Lung (tissue), 12 donors: ENCODE results near the gene RGS10. TPM values are rescaled to one million over a fixed set of nuclear protein-coding genes. Genes with fewer than 3 reads are reported as not detected.

Source experiments
- ATAC-seq: fragments of 200-7000 bp; cut with Tn5 transposase; one replicate; pipeline ENCODE4 v1.9.1; 2020; ENCODE audit warnings: moderate number of reproducible peaks; ENCODE audit not compliant: insufficient read depth, low FRiP score
- DNase-seq, 3 donors: peaks; one replicate each; pipeline ENCODE4 v3.0.0-alpha.2; 2013 to 2017
- H3K27ac ChIP-seq, 2 donors: one replicate each; pipeline ENCODE4 v1.5.1; 2013; ENCODE audit warnings: mild to moderate bottlenecking in 2 of 2, moderate library complexity in 2 of 2, control low read depth in 1 of 2, inconsistent platforms in 1 of 2, low read depth in 1 of 2, low read length in 1 of 2
- H3K27me3 ChIP-seq, 3 donors: one replicate each; pipeline ENCODE4 v1.5.1; 2013; ENCODE audit warnings: low read length in 2 of 3; ENCODE audit not compliant: control insufficient read depth in 3 of 3, insufficient read depth in 3 of 3
- H3K36me3 ChIP-seq, 4 donors: one replicate each; pipeline ENCODE4 v1.5.1; 2013; ENCODE audit warnings: low read length in 4 of 4, mild to moderate bottlenecking in 1 of 4, moderate library complexity in 1 of 4; ENCODE audit not compliant: control insufficient read depth in 4 of 4, insufficient read depth in 4 of 4
- H3K4me1 ChIP-seq, 5 donors: one replicate each; pipeline ENCODE4 v1.5.1; 2013; ENCODE audit warnings: low read length in 5 of 5, mild to moderate bottlenecking in 2 of 5, moderate library complexity in 1 of 5; ENCODE audit not compliant: control insufficient read depth in 5 of 5, insufficient read depth in 5 of 5
- H3K4me3 ChIP-seq: one replicate; pipeline ENCODE4 v1.5.1; 2013; ENCODE audit warnings: mild to moderate bottlenecking, control low read depth, moderate library complexity
- H3K9ac ChIP-seq, 2 donors: one replicate each; pipeline ENCODE4 v1.5.1; 2013; ENCODE audit warnings: low read length in 2 of 2, control low read depth in 1 of 2; ENCODE audit not compliant: insufficient read depth in 1 of 2
- H3K9me3 ChIP-seq, 4 donors: one replicate each; pipeline ENCODE4 v1.5.1; 2013; ENCODE audit warnings: low read length in 3 of 4, mild to moderate bottlenecking in 1 of 4, moderate library complexity in 1 of 4; ENCODE audit not compliant: control insufficient read depth in 4 of 4, insufficient read depth in 3 of 4
- CTCF ChIP-seq: IDR thresholded peaks from 2 replicates; pipeline ENCODE4 v1.5.1; 2012; ENCODE audit warnings: mild to moderate bottlenecking; ENCODE audit errors: control extremely low read depth, extremely low read depth
- WGBS, 2 donors: extraction: QIAGEN DNeasy Blood & Tissue Kit; methylation state at CpG; one replicate each; pipeline ENCODE4 v1.1.7; 2013; 5-methylcytosine and 5-hydroxymethylcytosine counted together
- polyA plus RNA-seq, 2 donors: library from polyadenylated mRNA; stranded (reverse); fragments of 200-250 nt; gene quantifications; one replicate each; pipeline ENCODE4 v1.2.1, GENCODE V29; 2013
- total RNA-seq, 2 donors: library from RNA; depleted of rRNA in 1 of 2; stranded (reverse); fragments of >200 nt in 1 of 2; gene quantifications; one replicate each; pipeline ENCODE4 v1.2.1, GENCODE V29; 2014 to 2021
- donor health status: control.
- donor health status: control.
- donor health status: Bipolar disorder and iron deficiency.
- donor health status: healthy.
- donor health status: DM: yes; HTN: yes; CAD: no.

Gene RGS10
- total and polyA plus RNA-seq, 4 donors: 17.0 to 43.4 (median 29.8) TPM

- ATAC-seq (no peak), DNase-seq (no peak)
- WGBS, 2 donors: 77 to 84% methylated on average over 11 of the region's 11 CpGs
- H3K27ac ChIP-seq: no peak overlapping the region
- no peak overlapping the region for H3K4me3 ChIP-seq
- no peak for TF ChIP-seq CTCF
- no peak overlapping the region for H3K9ac ChIP-seq
- peaks cover 0 to 15% (median 2%) of the 10 kb centered on the region in 5 donors for H3K4me1 ChIP-seq
- H3K36me3 ChIP-seq: peaks cover 0 to 2% (median 0%) of the 10 kb centered on the region in 4 donors
- no peaks in the 10 kb centered on the region for H3K9me3 ChIP-seq
- peaks cover 0 to 14% (median 0%) of the 10 kb centered on the region in 3 donors for H3K27me3 ChIP-seq
Observed at GRCh38 chr10:119498889-119499676, 43.4 kb downstream of the RGS10 start.

- WGBS, 2 donors: 83 to 91% methylated on average over 9 of the region's 9 CpGs
- ATAC-seq (no peak), DNase-seq (no peak)
- no peaks in the 10 kb centered on the region for H3K9me3 ChIP-seq
- H3K27me3 ChIP-seq: peaks cover 0 to 9% (median 0%) of the 10 kb centered on the region in 3 donors
- TF ChIP-seq CTCF: no peak
- H3K27ac ChIP-seq: no peak overlapping the region
- H3K36me3 ChIP-seq: peaks cover 0 to 2% (median 0%) of the 10 kb centered on the region in 4 donors
- H3K4me3 ChIP-seq: no peak overlapping the region
- no peak overlapping the region for H3K9ac ChIP-seq
- H3K4me1 ChIP-seq: peaks cover 0 to 15% (median 6%) of the 10 kb centered on the region in 5 donors
Observed at GRCh38 chr10:119497243-119497642, 45.3 kb downstream of the RGS10 start.

DNA sequence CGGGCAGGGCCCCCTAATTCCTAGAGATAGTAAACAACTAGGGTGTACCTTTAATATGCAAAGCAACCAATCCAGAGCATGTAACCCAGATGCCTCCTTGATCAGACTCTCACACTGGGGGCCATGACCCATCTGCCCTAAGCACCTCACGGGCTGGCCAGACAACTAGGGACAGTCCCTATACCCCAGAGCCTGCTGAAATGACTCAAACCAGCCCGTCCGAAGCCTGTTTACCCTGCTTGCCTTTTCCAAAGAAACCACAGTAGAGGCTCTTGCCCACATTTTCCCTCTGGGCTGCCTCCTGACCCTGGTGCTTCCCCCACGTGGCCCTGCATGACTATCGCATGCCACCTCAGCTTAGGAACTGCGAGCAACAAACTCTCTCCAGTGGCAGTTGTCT lies 46.2 kb downstream of the RGS10 start:
- ATAC-seq: no peak

More for the DNA sequence above, 46.2 kb downstream of the RGS10 start:
- H3K9ac ChIP-seq: no peak overlapping the region
- H3K36me3 ChIP-seq: peaks cover 0 to 2% (median 0%) of the 10 kb centered on the region in 4 donors
- H3K9me3 ChIP-seq: no peaks in the 10 kb centered on the region
- DNase-seq: no peak
- no peak for TF ChIP-seq CTCF
- no peak overlapping the region for H3K27ac ChIP-seq
- H3K4me3 ChIP-seq: no peak overlapping the region
- peaks cover 0 to 15% (median 6%) of the 10 kb centered on the region in 5 donors for H3K4me1 ChIP-seq
- WGBS, 2 donors: 87 to 93% methylated on average over 7 of the region's 7 CpGs
- H3K27me3 ChIP-seq: peaks cover 0 to 4% (median 0%) of the 10 kb centered on the region in 3 donors
